ENCODE results near the gene PFDN2.

DNA sequence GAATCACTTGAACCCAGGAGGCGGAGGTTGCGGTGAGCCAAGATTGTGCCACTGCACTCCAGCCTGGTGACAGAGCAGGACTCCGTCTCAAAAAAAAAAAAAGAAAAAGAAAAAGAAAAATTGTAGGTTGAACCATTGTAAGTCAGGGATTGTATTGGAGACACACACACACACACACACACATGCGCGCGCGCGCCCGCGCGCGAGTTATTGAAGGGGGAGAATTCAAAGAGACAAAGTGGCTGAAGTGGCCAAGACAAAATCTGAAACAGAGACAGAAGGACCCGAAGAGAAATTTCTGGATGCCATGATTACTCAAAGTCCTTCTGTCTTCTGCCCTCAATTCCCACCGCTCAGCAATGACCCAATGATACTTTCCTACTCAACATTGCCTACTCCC is 23.4 kb downstream of the PFDN2 start:
- TF ChIP-seq, protein P1, sequence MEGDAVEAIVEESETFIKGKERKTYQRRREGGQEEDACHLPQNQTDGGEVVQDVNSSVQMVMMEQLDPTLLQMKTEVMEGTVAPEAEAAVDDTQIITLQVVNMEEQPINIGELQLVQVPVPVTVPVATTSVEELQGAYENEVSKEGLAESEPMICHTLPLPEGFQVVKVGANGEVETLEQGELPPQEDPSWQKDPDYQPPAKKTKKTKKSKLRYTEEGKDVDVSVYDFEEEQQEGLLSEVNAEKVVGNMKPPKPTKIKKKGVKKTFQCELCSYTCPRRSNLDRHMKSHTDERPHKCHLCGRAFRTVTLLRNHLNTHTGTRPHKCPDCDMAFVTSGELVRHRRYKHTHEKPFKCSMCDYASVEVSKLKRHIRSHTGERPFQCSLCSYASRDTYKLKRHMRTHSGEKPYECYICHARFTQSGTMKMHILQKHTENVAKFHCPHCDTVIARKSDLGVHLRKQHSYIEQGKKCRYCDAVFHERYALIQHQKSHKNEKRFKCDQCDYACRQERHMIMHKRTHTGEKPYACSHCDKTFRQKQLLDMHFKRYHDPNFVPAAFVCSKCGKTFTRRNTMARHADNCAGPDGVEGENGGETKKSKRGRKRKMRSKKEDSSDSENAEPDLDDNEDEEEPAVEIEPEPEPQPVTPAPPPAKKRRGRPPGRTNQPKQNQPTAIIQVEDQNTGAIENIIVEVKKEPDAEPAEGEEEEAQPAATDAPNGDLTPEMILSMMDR (conservative IDR thresholded peaks at IDR 0.05; ENCODE audit: low read length) = no peak
- TF ChIP-seq EZH2phosphoT487 (IDR thresholded peaks at IDR 0.05; ENCODE audit: borderline replicate concordance, low read depth, low read length) = no peak

Data from OCI-LY7 (cell line).